NCI-H2171 treated with DMSO at 0.1 percent for 48 hours (cell line): ENCODE data around the gene CYP2A13.
"Not testable (repeated sequence)": the region's sequence is repeated elsewhere in the genome, so short reads cannot be mapped to it uniquely, and the experiment has no call there.

ENCODE experiments used
- DNase-seq: peaks from one replicate; lab custom pipeline; 2025; lab: John Stamatoyannopoulos, UW

The CYP2A13 gene

GRCh38 chr19:41088151-41088550 is at the start of gene CYP2A13:
TSS of gene CYP2A13 (plus strand) at chr19:41088451. CDS start at chr19:41088472, 21 bp downstream.
- no peak for DNase-seq

GRCh38 chr19:41039806-41040205 is 48.4 kb upstream of the CYP2A13 start:
- DNase-seq: no peak

GRCh38 chr19:41045095-41045494 is 43.2 kb upstream of the CYP2A13 start:
- DNase-seq: not testable (repeated sequence)

GRCh38 chr19:41050426-41050825 is 37.8 kb upstream of the CYP2A13 start:
- DNase-seq: no peak

GRCh38 chr19:41052162-41052561 is 36.1 kb upstream of the CYP2A13 start:
- DNase-seq: not testable (repeated sequence)

GRCh38 chr19:41053331-41053730 is 34.9 kb upstream of the CYP2A13 start:
- DNase-seq: not testable (repeated sequence)

GRCh38 chr19:41064974-41065569 is 23.2 kb upstream of the CYP2A13 start:
- DNase-seq: no peak

- no peak for DNase-seq
Measured at GRCh38 chr19:41076286-41076685, 12.0 kb upstream of the CYP2A13 start.

- DNase-seq: no peak
Measured at GRCh38 chr19:41083516-41083915, 4.7 kb upstream of the CYP2A13 start.

GRCh38 chr19:41085748-41086415 is 2.4 kb upstream of the CYP2A13 start:
- DNase-seq: no peak

GRCh38 chr19:41089959-41090358 is 1.7 kb downstream of the CYP2A13 start:
- DNase-seq: no peak

GRCh38 chr19:41095703-41096102 is 7.5 kb downstream of the CYP2A13 start:
- no peak for DNase-seq

- DNase-seq: no peak
Measured at GRCh38 chr19:41096353-41096752, 8.1 kb downstream of the CYP2A13 start.

GRCh38 chr19:41097302-41097701 is 9.1 kb downstream of the CYP2A13 start:
- no peak for DNase-seq

- no peak for DNase-seq
Measured at GRCh38 chr19:41098762-41099161, 10.5 kb downstream of the CYP2A13 start.

- not testable (repeated sequence) for DNase-seq
Measured at GRCh38 chr19:41102210-41102609, 14.0 kb downstream of the CYP2A13 start.

GRCh38 chr19:41106177-41106576 is 17.9 kb downstream of the CYP2A13 start:
- no peak for DNase-seq

- no peak for DNase-seq
Measured at GRCh38 chr19:41111296-41111695, 23.0 kb downstream of the CYP2A13 start.

GRCh38 chr19:41111750-41112295 is 23.6 kb downstream of the CYP2A13 start:
- no peak for DNase-seq

- DNase-seq: no peak
Measured at GRCh38 chr19:41112728-41113290, 24.6 kb downstream of the CYP2A13 start.

- DNase-seq: no peak
Measured at GRCh38 chr19:41114132-41114531, 25.9 kb downstream of the CYP2A13 start, which contains the start of gene CYP2F1. TSS of gene CYP2F1 (plus strand) at chr19:41114432. CDS start at chr19:41116189, 1,757 bp downstream.

- no peak for DNase-seq
Measured at GRCh38 chr19:41116261-41116660, 28.0 kb downstream of the CYP2A13 start.
